Right renal cortex interstitium (tissue), 3 donors: ENCODE measurements around the gene SH3BGR. TPM values are rescaled to one million over a fixed set of nuclear protein-coding genes. Genes with fewer than 3 reads are reported as not detected.
"Not testable (repeated sequence)": the region's sequence is repeated elsewhere in the genome, so short reads cannot be mapped to it uniquely, and the experiment has no call there.

ENCODE experiments used
- DNase-seq, 3 donors: peaks; one replicate each; pipeline ENCODE4 v3.0.0-alpha.2; 2013; ENCODE audit warnings: low read depth in 3 of 3, low spot score in 2 of 3
- polyA plus RNA-seq, 3 donors: library from polyadenylated mRNA; unstranded; fragments of 120-200 nt; gene quantifications; one replicate each; pipeline ENCODE4 v1.2.1, GENCODE V29; 2013; ENCODE audit not compliant: insufficient read length in 3 of 3

Gene SH3BGR
- 1 to 10 TPM; 4.5 to 6.8 (median 5.8) TPM for polyA plus RNA-seq

- DNase-seq, result no peak
Observed at GRCh38 chr21:39451332-39452206, at the start of gene SH3BGR. SH3BGR (plus strand) TSS chr21:39451970; CDS start chr21:39452097, 127 bp downstream.

GRCh38 chr21:39406065-39406464, 45.7 kb upstream of the SH3BGR start:
- no peak for DNase-seq

- DNase-seq, result not testable (repeated sequence)
Observed at GRCh38 chr21:39419204-39419603, 32.6 kb upstream of the SH3BGR start.

GRCh38 chr21:39422527-39423241, 29.1 kb upstream of the SH3BGR start:
- no peak for DNase-seq

- no peak for DNase-seq
Observed at GRCh38 chr21:39429445-39429844, 22.3 kb upstream of the SH3BGR start.

- no peak for DNase-seq
Observed at GRCh38 chr21:39430016-39430415, 21.8 kb upstream of the SH3BGR start.

- no peak for DNase-seq
Observed at GRCh38 chr21:39430457-39430856, 21.3 kb upstream of the SH3BGR start.

GRCh38 chr21:39430954-39431353, 20.8 kb upstream of the SH3BGR start:
- DNase-seq, result no peak

- DNase-seq, result no peak
Observed at GRCh38 chr21:39434950-39435349, 16.8 kb upstream of the SH3BGR start.

GRCh38 chr21:39439232-39439631, 12.5 kb upstream of the SH3BGR start:
- no peak for DNase-seq

GRCh38 chr21:39441502-39442475, 10.0 kb upstream of the SH3BGR start:
- no peak for DNase-seq

GRCh38 chr21:39444421-39445180, 7.2 kb upstream of the SH3BGR start:
- no peak for DNase-seq

GRCh38 chr21:39445321-39446269, 6.2 kb upstream of the SH3BGR start, which contains the start of gene LCA5L:
LCA5L (minus strand) TSS chr21:39445778; CDS start chr21:39428493, 17,285 bp downstream.
- peak; percentile 74 to 88 (median 80) for DNase-seq

- no peak for DNase-seq
Observed at GRCh38 chr21:39447264-39447663, 4.5 kb upstream of the SH3BGR start.

GRCh38 chr21:39452207-39452969, 618 bp downstream of the SH3BGR start:
- DNase-seq, result no peak

- no peak for DNase-seq
Observed at GRCh38 chr21:39452970-39453342, 1.2 kb downstream of the SH3BGR start.

- no peak for DNase-seq
Observed at GRCh38 chr21:39453571-39454179, 1.9 kb downstream of the SH3BGR start.
